Esophagus muscularis mucosa (tissue), 4 donors: ENCODE data around the gene RABL2A. TPM values are rescaled to one million over a fixed set of nuclear protein-coding genes. Genes with fewer than 3 reads are reported as not detected.
"Not testable (repeated sequence)": the region's sequence is repeated elsewhere in the genome, so short reads cannot be mapped to it uniquely, and the experiment has no call there.

ENCODE experiments used
- DNase-seq: peaks from one replicate; pipeline ENCODE4 v3.0.0-alpha.2; 2017; ENCODE audit errors: extremely low spot score
- H3K27ac ChIP-seq, 4 donors: fragments of 200-600 bp; sonication (generic); replicated peaks in 1 of 4; 1 replicate in 3 of 4; 2 replicates in 1 of 4; pipeline ENCODE4 v1.5.1; 2016 to 2019; ENCODE audit warnings: mild to moderate bottlenecking in 1 of 4
- H3K27me3 ChIP-seq, 4 donors: fragments of 200-600 bp; sonication (generic); one replicate each; pipeline versions ENCODE4 v1.5.1 to v1.6.0; 2016 to 2019
- H3K36me3 ChIP-seq, 4 donors: fragments of 200-600 bp; sonication (generic); one replicate each; pipeline ENCODE4 v1.5.1; 2016 to 2019
- H3K4me1 ChIP-seq, 4 donors: fragments of 200-600 bp; sonication (generic); one replicate each; pipeline ENCODE4 v1.5.1; 2016 to 2019
- H3K4me3 ChIP-seq, 4 donors: fragments of 200-600 bp; sonication (generic); 1 replicate in 2 of 4; 2 replicates in 2 of 4; pipeline ENCODE4 v1.5.1; 2016 to 2019; ENCODE audit warnings: mild to moderate bottlenecking in 4 of 4, moderate library complexity in 1 of 4
- H3K9me3 ChIP-seq, 4 donors: fragments of 200-600 bp; sonication (generic); 1 replicate in 3 of 4; 2 replicates in 1 of 4; pipeline ENCODE4 v1.5.1; 2016 to 2019
- CTCF ChIP-seq, 3 experiments: fragments of 200-600 bp in 2 of 3; fragments of 450-650 bp in 1 of 3; sonication (generic) in 2 of 3; IDR thresholded peaks; one replicate each; pipeline ENCODE4 v1.5.1; 2017 to 2019; ENCODE audit warnings: antibody characterized with exemption in 3 of 3, mild to moderate bottlenecking in 2 of 3, moderate library complexity in 1 of 3
- POLR2AphosphoS5 ChIP-seq, 2 donors: sonication (generic); formaldehyde crosslinking; IDR thresholded peaks; one replicate each; pipeline ENCODE4 v1.6.1; 2017; ENCODE audit warnings: antibody characterized with exemption in 2 of 2
- WGBS: methylation state at CpG from one replicate; pipeline ENCODE4 v1.1.5; 2018; 5-methylcytosine and 5-hydroxymethylcytosine counted together
- intact Hi-C: fragments of 100-400 bp; cut with DNase I; formaldehyde crosslinking; loops from one replicate; pipeline ENCODE4 v1.15.1; 2023
- total RNA-seq, 4 donors: library from RNA; depleted of rRNA; stranded (reverse); fragments of >200 nt; gene quantifications; one replicate each; pipeline versions ENCODE4 v1.1.0 to v1.2.1, GENCODE V29; 2016

The RABL2A gene
- 10 to 100 TPM in 2 of 4 donors, 1 to 10 TPM in 2; 6.5 to 17.9 (median 9.1) TPM for total RNA-seq

- WGBS = 0% methylated on average over 8 of the region's 51 CpGs
- Histone ChIP-seq H3K36me3 (peaks cover 0 to 24% (median 9%) of the 10 kb centered on the region in 4 donors), H3K27ac (peak within 1 kb of the TSS in 2 of 4 donors; percentile 27 to 36), H3K4me3 (peak within 1 kb of the TSS; percentile 53 to 62 (median 54)), H3K4me1 (peaks cover 0 to 15% (median 8%) of the 10 kb centered on the region in 4 donors)
- H3K9me3 ChIP-seq, H3K27me3 ChIP-seq, intact Hi-C loops: not testable (repeated sequence)
- TF ChIP-seq POLR2AphosphoS5 (IDR thresholded peaks at IDR 0.05) = peak in 1 of 2 donors; percentile 10
- peak; percentile 93 for DNase-seq
Observed at GRCh38 chr2:113626616-113627330, at the start of gene RABL2A. Gene RABL2A, plus strand, starts transcription at chr2:113627266. Its CDS starts 1,341 bp downstream, at chr2:113628607.

- H3K36me3 ChIP-seq, H3K4me3 ChIP-seq, H3K9me3 ChIP-seq, intact Hi-C loops, DNase-seq, H3K27me3 ChIP-seq: not testable (repeated sequence)
- Histone ChIP-seq H3K4me1 (peaks cover 2 to 13% (median 6%) of the 10 kb centered on the region in 4 donors), H3K27ac (peak overlapping the region in 1 of 4 donors; percentile 54)
- WGBS = 44% methylated on average over 5 of the region's 5 CpGs
- peak; percentile 29 to 42 for TF ChIP-seq POLR2AphosphoS5 (IDR thresholded peaks at IDR 0.05)
Observed at GRCh38 chr2:113578508-113578907, 48.6 kb upstream of the RABL2A start.

- 82% methylated on average over 3 of the region's 3 CpGs for WGBS
- peaks cover 12 to 37% (median 23%) of the 10 kb centered on the region in 4 donors for H3K4me1 ChIP-seq
- H3K4me3 ChIP-seq, H3K9me3 ChIP-seq, DNase-seq, H3K36me3 ChIP-seq, H3K27ac ChIP-seq, H3K27me3 ChIP-seq, intact Hi-C loops: not testable (repeated sequence)
Observed at GRCh38 chr2:113582473-113582872, 44.6 kb upstream of the RABL2A start.

GRCh38 chr2:113583521-113584225 is 43.4 kb upstream of the RABL2A start:
- Histone ChIP-seq H3K27ac (peak overlapping the region; percentile 75 to 87 (median 84)), H3K4me3 (peak overlapping the region; percentile 61 to 82 (median 67)), H3K4me1 (peaks cover 12 to 42% (median 27%) of the 10 kb centered on the region in 4 donors)
- H3K27me3 ChIP-seq, H3K36me3 ChIP-seq, H3K9me3 ChIP-seq, intact Hi-C loops: not testable (repeated sequence)
- peak; percentile 19 to 81 for TF ChIP-seq POLR2AphosphoS5 (IDR thresholded peaks at IDR 0.05)
- peak; percentile 92 for DNase-seq
- 2% methylated on average over 33 of the region's 63 CpGs for WGBS

- intact Hi-C loops, DNase-seq, H3K9me3 ChIP-seq, H3K27me3 ChIP-seq, H3K36me3 ChIP-seq: not testable (repeated sequence)
- 4% methylated on average over 20 of the region's 47 CpGs for WGBS
- Histone ChIP-seq H3K4me3 (peak overlapping the region; percentile 61 to 82 (median 67)), H3K4me1 (peaks cover 12 to 40% (median 27%) of the 10 kb centered on the region in 4 donors), H3K27ac (peak overlapping the region; percentile 75 to 87 (median 84))
Observed at GRCh38 chr2:113584311-113585092, 42.6 kb upstream of the RABL2A start.

GRCh38 chr2:113587201-113587600 is 39.9 kb upstream of the RABL2A start:
- H3K27me3 ChIP-seq, H3K4me3 ChIP-seq, DNase-seq, H3K36me3 ChIP-seq, intact Hi-C loops, H3K9me3 ChIP-seq, H3K27ac ChIP-seq: not testable (repeated sequence)
- H3K4me1 ChIP-seq = peaks cover 14 to 47% (median 33%) of the 10 kb centered on the region in 4 donors
- peak; percentile 26 to 55 (median 33) for TF ChIP-seq CTCF (IDR thresholded peaks at IDR 0.05)
- 46% methylated on average over 3 of the region's 3 CpGs for WGBS

- H3K9me3 ChIP-seq, intact Hi-C loops, H3K27me3 ChIP-seq, H3K27ac ChIP-seq, DNase-seq, H3K4me3 ChIP-seq, H3K36me3 ChIP-seq: not testable (repeated sequence)
- peaks cover 11 to 34% (median 25%) of the 10 kb centered on the region in 4 donors for H3K4me1 ChIP-seq
- 100% methylated on average over 3 of the region's 7 CpGs for WGBS
Observed at GRCh38 chr2:113589591-113589990, 37.5 kb upstream of the RABL2A start.

- peaks cover 2 to 17% (median 12%) of the 10 kb centered on the region in 4 donors for H3K4me1 ChIP-seq
- H3K27me3 ChIP-seq, H3K4me3 ChIP-seq, H3K27ac ChIP-seq, DNase-seq, H3K36me3 ChIP-seq, intact Hi-C loops, H3K9me3 ChIP-seq: not testable (repeated sequence)
- 43% methylated on average over 1 of the region's 9 CpGs for WGBS
Observed at GRCh38 chr2:113591926-113592325, 35.1 kb upstream of the RABL2A start.

- 88% methylated on average over 3 of the region's 6 CpGs for WGBS
- H3K4me3 ChIP-seq, H3K27ac ChIP-seq, DNase-seq, H3K4me1 ChIP-seq, H3K27me3 ChIP-seq, intact Hi-C loops, H3K9me3 ChIP-seq: not testable (repeated sequence)
- H3K36me3 ChIP-seq = peaks cover 0 to 16% (median 5%) of the 10 kb centered on the region in 4 donors
Observed at GRCh38 chr2:113593280-113593679, 33.8 kb upstream of the RABL2A start.

GRCh38 chr2:113595725-113596124 is 31.3 kb upstream of the RABL2A start:
- 93% methylated on average over 3 of the region's 10 CpGs for WGBS
- H3K9me3 ChIP-seq, DNase-seq, H3K27ac ChIP-seq, intact Hi-C loops, H3K4me3 ChIP-seq, H3K27me3 ChIP-seq: not testable (repeated sequence)
- peaks cover 2 to 14% (median 6%) of the 10 kb centered on the region in 4 donors for H3K4me1 ChIP-seq
- peaks cover 0 to 18% (median 6%) of the 10 kb centered on the region in 4 donors for H3K36me3 ChIP-seq
